Activated T-helper 9 cell treated with anti-CD3 and anti-CD28 coated beads, Interleukin-2, amount 50 U/mL, for 16 hours (primary cell): ENCODE results near the gene REELD1.

Experiments used
- DNase-seq: peaks from one replicate; pipeline ENCODE4 v3.0.0-alpha.2; 2020; ENCODE audit warnings: low read depth

REELD1 gene

GRCh38 chr4:146224326-146224966 lies 10.1 kb downstream of the REELD1 start:
- DNase-seq, result no peak

- no peak for DNase-seq
Observed at GRCh38 chr4:146229406-146229805, 15.1 kb downstream of the REELD1 start.

GRCh38 chr4:146232131-146232722 lies 17.9 kb downstream of the REELD1 start:
- DNase-seq, result no peak

- no peak for DNase-seq
Observed at GRCh38 chr4:146235654-146236177, 21.4 kb downstream of the REELD1 start.

GRCh38 chr4:146236216-146236615 lies 21.9 kb downstream of the REELD1 start:
- no peak for DNase-seq

GRCh38 chr4:146237092-146237491 lies 22.8 kb downstream of the REELD1 start:
- DNase-seq, result no peak

GRCh38 chr4:146238107-146238506 lies 23.8 kb downstream of the REELD1 start:
- no peak for DNase-seq

- peak; percentile 39 for DNase-seq
Observed at GRCh38 chr4:146243141-146243882, 29.0 kb downstream of the REELD1 start.

- no peak for DNase-seq
Observed at GRCh38 chr4:146243883-146244277, 29.5 kb downstream of the REELD1 start.

GRCh38 chr4:146244496-146244895 lies 30.2 kb downstream of the REELD1 start:
- no peak for DNase-seq

- DNase-seq, result no peak
Observed at GRCh38 chr4:146245246-146245645, 30.9 kb downstream of the REELD1 start.

GRCh38 chr4:146245850-146246249 lies 31.5 kb downstream of the REELD1 start:
- DNase-seq, result no peak

- DNase-seq, result no peak
Observed at GRCh38 chr4:146246381-146246780, 32.0 kb downstream of the REELD1 start.

GRCh38 chr4:146247356-146247755 lies 33.0 kb downstream of the REELD1 start:
- no peak for DNase-seq

GRCh38 chr4:146252969-146253611 lies 38.8 kb downstream of the REELD1 start:
- DNase-seq, result no peak

GRCh38 chr4:146255463-146255862 lies 41.1 kb downstream of the REELD1 start:
- no peak for DNase-seq

GRCh38 chr4:146255874-146256273 lies 41.5 kb downstream of the REELD1 start:
- no peak for DNase-seq

- DNase-seq, result no peak
Observed at GRCh38 chr4:146256328-146256727, 42.0 kb downstream of the REELD1 start.

- DNase-seq, result no peak
Observed at GRCh38 chr4:146257511-146257910, 43.2 kb downstream of the REELD1 start.

GRCh38 chr4:146260521-146260920 lies 46.2 kb downstream of the REELD1 start:
- no peak for DNase-seq

- DNase-seq, result no peak
Observed at GRCh38 chr4:146261041-146261440, 46.7 kb downstream of the REELD1 start.

- DNase-seq, result no peak
Observed at GRCh38 chr4:146263793-146264192, 49.5 kb downstream of the REELD1 start.
